IMR-90 (cell line): ENCODE results near the gene ENPP6. TPM values are rescaled to one million over a fixed set of nuclear protein-coding genes. Genes with fewer than 3 reads are reported as not detected.

Source experiments
- ATAC-seq: fragments of 200-7000 bp; cut with Tn5 transposase; 2 replicates; pipeline ENCODE4 v1.9.1; 2020; ENCODE audit warnings: low read depth, mild to moderate bottlenecking, moderate library complexity
- BruUV-seq: library from RNA; stranded (reverse); fragments of 400-500 nt; replicated peaks from 2 replicates; lab custom pipeline; 2021; lab: Mats Ljungman, UMichigan
- CTCF ChIA-PET: fragments of 300-600 bp; formaldehyde crosslinking; extraction: SDS; loops from one replicate; lab custom pipeline; 2021; ENCODE audit warnings: antibody characterized with exemption; lab: Yijun Ruan, JAX
- POLR2A ChIA-PET: fragments of 300-600 bp; sonication (Branson Sonifier 250); formaldehyde crosslinking; loops from one replicate; lab custom pipeline; 2022; ENCODE audit warnings: antibody characterized with exemption; ENCODE audit not compliant: unreplicated experiment; lab: Charles Lee
- DNase-seq: peaks from one replicate; pipeline ENCODE4 v3.0.0; 2013
- H2AFZ ChIP-seq: replicated peaks from 2 replicates; pipeline ENCODE3; 2013; ENCODE audit warnings: low read length, mild to moderate bottlenecking; ENCODE audit not compliant: poor library complexity
- H2AK5ac ChIP-seq: 2 replicates; pipeline ENCODE4 v1.6.1; 2013; ENCODE audit warnings: low read depth, low read length, inconsistent platforms
- H2AK9ac ChIP-seq: replicated peaks from 2 replicates; pipeline ENCODE3; 2013; ENCODE audit warnings: mild to moderate bottlenecking, low read depth, low read length, moderate library complexity; ENCODE audit not compliant: poor library complexity
- H2BK120ac ChIP-seq: 2 replicates; pipeline ENCODE4 v1.6.1; 2013; ENCODE audit warnings: low read depth, low read length, inconsistent platforms
- H2BK15ac ChIP-seq: 3 replicates; pipeline ENCODE4 v1.6.1; 2013; ENCODE audit warnings: low read depth, low read length, inconsistent platforms
- H2BK20ac ChIP-seq: 2 replicates; pipeline ENCODE4 v1.6.1; 2013; ENCODE audit warnings: low read depth, mild to moderate bottlenecking, inconsistent platforms, low read length, moderate library complexity
- H2BK5ac ChIP-seq: 2 replicates; pipeline ENCODE4 v1.6.1; 2013; ENCODE audit warnings: mild to moderate bottlenecking, low read depth, low read length, inconsistent platforms; ENCODE audit not compliant: poor library complexity, severe bottlenecking
- H3K14ac ChIP-seq: replicated peaks from 2 replicates; pipeline ENCODE4 v1.6.1; 2013; ENCODE audit warnings: low read depth, low read length, inconsistent platforms
- H3K18ac ChIP-seq: 2 replicates; pipeline ENCODE4 v1.6.1; 2013; ENCODE audit warnings: low read depth, low read length, control low read depth
- H3K23ac ChIP-seq: 2 replicates; pipeline ENCODE4 v1.6.1; 2013; ENCODE audit warnings: low read depth, low read length, inconsistent platforms
- H3K27ac ChIP-seq: 2 replicates; pipeline ENCODE4 v1.5.1; 2013; ENCODE audit warnings: mild to moderate bottlenecking, control low read depth, low read length; ENCODE audit not compliant: insufficient read depth
- H3K27me3 ChIP-seq: 2 replicates; pipeline ENCODE4 v1.6.1; 2013; ENCODE audit warnings: low read length; ENCODE audit not compliant: control insufficient read depth, insufficient read depth
- H3K36me3 ChIP-seq: 2 replicates; pipeline ENCODE4 v1.6.1; 2013; ENCODE audit warnings: low read length, mixed read lengths; ENCODE audit not compliant: control insufficient read depth, insufficient read depth
- H3K4ac ChIP-seq: 2 replicates; pipeline ENCODE4 v1.6.1; 2013; ENCODE audit warnings: low read depth, low read length, inconsistent platforms
- H3K4me1 ChIP-seq: 2 replicates; pipeline ENCODE4 v1.6.1; 2013; ENCODE audit warnings: low read length, mixed read lengths; ENCODE audit not compliant: control insufficient read depth, insufficient read depth
- H3K4me2 ChIP-seq: 2 replicates; pipeline ENCODE4 v1.6.1; 2013; ENCODE audit warnings: low read depth, mild to moderate bottlenecking, control low read depth, low read length, moderate library complexity
- H3K4me3 ChIP-seq: 2 replicates; pipeline ENCODE4 v1.5.1; 2013; ENCODE audit warnings: low read depth, mild to moderate bottlenecking, control low read depth, low read length, moderate library complexity; ENCODE audit not compliant: insufficient read depth
- H3K56ac ChIP-seq: 2 replicates; pipeline ENCODE4 v1.6.1; 2013; ENCODE audit warnings: low read length, inconsistent platforms; ENCODE audit not compliant: insufficient read depth; ENCODE audit errors: extremely low read depth
- H3K79me1 ChIP-seq, 2 experiments: 2 replicates each; pipeline ENCODE4 v1.6.1; 2013; ENCODE audit warnings: low read length in 2 of 2, inconsistent platforms in 1 of 2, low read depth in 1 of 2
- H3K9ac ChIP-seq: 2 replicates; pipeline ENCODE4 v1.6.1; 2013; ENCODE audit warnings: low read depth, low read length, control low read depth
- H3K9me1 ChIP-seq: 2 replicates; pipeline ENCODE4 v1.6.1; 2013; ENCODE audit warnings: low read length, inconsistent platforms; ENCODE audit not compliant: insufficient read depth
- H3K9me3 ChIP-seq: 2 replicates; pipeline ENCODE4 v1.6.1; 2013; ENCODE audit warnings: low read length; ENCODE audit not compliant: control insufficient read depth, insufficient read depth
- H4K20me1 ChIP-seq: 2 replicates; pipeline ENCODE4 v1.6.1; 2013; ENCODE audit warnings: low read length, inconsistent platforms; ENCODE audit not compliant: insufficient read depth
- H4K5ac ChIP-seq: 2 replicates; pipeline ENCODE4 v1.6.1; 2013; ENCODE audit warnings: mild to moderate bottlenecking, low read depth, low read length, control low read depth
- H4K8ac ChIP-seq, 2 experiments: 2 replicates each; pipeline ENCODE4 v1.6.1; 2013; ENCODE audit warnings: low read depth in 2 of 2, low read length in 2 of 2, control low read depth in 1 of 2, inconsistent platforms in 1 of 2
- H4K91ac ChIP-seq: 2 replicates; pipeline ENCODE4 v1.6.1; 2013; ENCODE audit warnings: low read depth, low read length, inconsistent platforms; ENCODE audit not compliant: insufficient read depth
- BHLHE40 ChIP-seq: fragments of 150-350 bp; IDR thresholded peaks from 2 replicates; pipeline ENCODE4 v1.6.1; 2016; ENCODE audit warnings: mild to moderate bottlenecking, low read depth, low read length
- CEBPB ChIP-seq: IDR thresholded peaks from 2 replicates; pipeline ENCODE4 v1.6.1; 2012; ENCODE audit warnings: low read depth, low read length, improper control_type of control experiment
- CHD1 ChIP-seq: IDR thresholded peaks from 2 replicates; pipeline ENCODE4 v1.6.1; 2012; ENCODE audit warnings: low read depth, low read length, improper control_type of control experiment
- FOS ChIP-seq: fragments of 150-350 bp; IDR thresholded peaks from 2 replicates; pipeline ENCODE4 v1.6.1; 2016; ENCODE audit warnings: low read depth, low read length
- MAFK ChIP-seq: IDR thresholded peaks from 2 replicates; pipeline ENCODE4 v1.6.1; 2012; ENCODE audit warnings: low read depth, low read length, improper control_type of control experiment
- MAZ ChIP-seq: IDR thresholded peaks from 2 replicates; pipeline ENCODE4 v1.6.1; 2012; ENCODE audit warnings: low read depth, mild to moderate bottlenecking, low read length, improper control_type of control experiment, moderate library complexity, borderline replicate concordance
- MXI1 ChIP-seq: IDR thresholded peaks from 2 replicates; pipeline ENCODE4 v1.6.1; 2012; ENCODE audit warnings: low read depth, mild to moderate bottlenecking, low read length, moderate library complexity, borderline replicate concordance
- NFE2L2 ChIP-seq: fragments of 150-350 bp; IDR thresholded peaks from 2 replicates; pipeline ENCODE4 v1.6.1; 2016; ENCODE audit warnings: low read depth, mild to moderate bottlenecking, low read length
- POLR2A ChIP-seq: IDR thresholded peaks from 2 replicates; pipeline ENCODE4 v1.6.1; 2012; ENCODE audit warnings: mild to moderate bottlenecking, low read depth, low read length
- RAD21 ChIP-seq: IDR thresholded peaks from 2 replicates; pipeline ENCODE4 v1.6.1; 2012; ENCODE audit warnings: low read length, improper control_type of control experiment
- RCOR1 ChIP-seq: IDR thresholded peaks from 2 replicates; pipeline ENCODE4 v1.6.1; 2012; ENCODE audit warnings: mild to moderate bottlenecking, low read length, improper control_type of control experiment; ENCODE audit not compliant: insufficient replicate concordance
- RFX5 ChIP-seq: IDR thresholded peaks from 2 replicates; pipeline ENCODE4 v1.8.0; 2012; ENCODE audit warnings: low read depth, mild to moderate bottlenecking, low read length, moderate library complexity
- SMC3 ChIP-seq: fragments of 150-350 bp; IDR thresholded peaks from 2 replicates; pipeline ENCODE4 v1.6.1; 2016; ENCODE audit warnings: low read depth, mild to moderate bottlenecking, antibody characterized with exemption, low read length, moderate library complexity
- WGBS, 2 experiments: methylation state at CpG; one replicate each; pipeline versions ENCODE4 v1.1.5 to v1.1.7; 2013; ENCODE audit warnings: missing lambda C conversion rate in 2 of 2; ENCODE audit not compliant: insufficient read length in 1 of 2; ENCODE audit errors: extremely low coverage in 2 of 2; 5-methylcytosine and 5-hydroxymethylcytosine counted together
- dilution Hi-C: fragments of 300-500 bp; cut with HindIII; formaldehyde crosslinking; loops from one replicate; pipeline ENCODE4 v1.14.3; 2018; ENCODE audit warnings: low sequenced_read_pairs; ENCODE audit not compliant: unreplicated experiment
- in situ Hi-C: fragments of 300-500 bp; cut with MboI; formaldehyde crosslinking; loops from 3 replicates; pipeline ENCODE4 v1.14.3; 2019; ENCODE audit warnings: low sequenced_read_pairs, inconsistent platforms, mixed read lengths
- intact Hi-C: fragments of 100-400 bp; cut with micrococcal nuclease; formaldehyde crosslinking; loops from 2 replicates; pipeline ENCODE4 v1.10.0; 2022
- polyA plus RNA-seq, 3 experiments: library from polyadenylated mRNA; depleted of rRNA; stranded (reverse); fragments of >200 nt; gene quantifications; 2 replicates each; pipeline ENCODE4 v1.2.3, GENCODE V29; 2012; ENCODE audit warnings: low replicate concordance in 1 of 3
- total RNA-seq: library from RNA; depleted of rRNA; stranded (reverse); fragments of >200 nt; gene quantifications from 2 replicates; pipeline ENCODE4 v1.2.3, GENCODE V29; 2012
- TF ChIP-seq, protein P1 (sequence below): fragments of 150-350 bp; IDR thresholded peaks from 2 replicates; pipeline ENCODE4 v1.6.1; 2017; ENCODE audit warnings: mild to moderate bottlenecking, antibody characterized with exemption, low read length, low read depth
- TF ChIP-seq, protein P2 (sequence below): fragments of 150-350 bp; IDR thresholded peaks from 2 replicates; pipeline ENCODE4 v1.6.1; 2016; ENCODE audit warnings: low read depth, mild to moderate bottlenecking, low read length, moderate library complexity, borderline replicate concordance
- TF ChIP-seq, protein P3 (sequence below): conservative IDR thresholded peaks from 2 replicates; pipeline ENCODE4 v1.5.1; 2012; ENCODE audit warnings: mild to moderate bottlenecking, low read depth, low read length, improper control_type of control experiment

The ENPP6 gene
- total and polyA plus RNA-seq, 2 of the 4 experiments (the other 2 are of a cell fraction) = not detected

DNA sequence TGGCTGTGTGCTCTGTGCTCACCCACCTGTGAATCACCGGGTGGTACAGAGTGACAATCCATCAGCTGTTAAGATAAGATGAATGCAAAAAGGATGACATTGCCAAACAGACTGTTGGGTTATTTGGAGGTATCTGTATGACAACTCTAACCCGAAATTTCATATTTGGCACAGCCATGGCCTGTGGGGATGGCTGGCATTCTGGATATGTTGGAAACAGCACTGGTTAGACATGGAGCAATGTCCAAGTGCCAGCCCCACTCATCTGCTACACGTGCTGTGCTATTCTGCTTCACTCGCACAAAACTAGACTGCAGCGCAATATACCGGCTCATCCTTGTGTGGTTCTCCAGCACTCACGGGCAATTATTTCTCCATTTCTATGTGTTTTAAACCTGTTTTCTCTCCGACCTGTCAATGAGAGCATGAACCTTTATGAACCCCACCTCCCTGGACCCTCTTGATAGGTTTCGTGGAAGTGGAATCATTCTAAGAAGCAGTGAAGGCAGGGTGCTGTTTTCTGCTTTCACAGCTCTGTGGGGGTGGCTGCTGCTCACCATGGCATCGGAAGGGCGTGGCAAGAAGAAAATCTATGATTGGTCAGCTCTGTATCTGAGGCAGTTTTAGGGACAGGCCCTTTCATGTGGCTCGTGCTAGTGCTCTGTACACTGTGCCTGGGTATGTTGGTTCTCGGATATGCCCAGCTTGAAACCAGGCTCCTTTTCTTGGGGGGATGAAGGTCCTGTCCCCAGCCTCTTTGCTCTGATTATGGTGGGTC is 94.9 kb downstream of the ENPP6 start:
- dilution Hi-C loops = no loop called here
- Histone ChIP-seq H3K4me3 (no peak overlapping the region), H2BK5ac (no peak overlapping the region), H2BK120ac (no peak overlapping the region), H2BK15ac (no peak overlapping the region), H4K5ac (no peak overlapping the region), H2AK5ac (no peak overlapping the region), H2AK9ac (no peak overlapping the region), H3K4ac (no peak overlapping the region), H4K8ac (no peak overlapping the region), H2BK20ac (no peak overlapping the region), H4K91ac (no peak overlapping the region), H3K18ac (no peak overlapping the region), H3K36me3 (no peaks in the 10 kb centered on the region), H3K4me2 (no peak overlapping the region), H4K20me1 (no peaks in the 10 kb centered on the region), H3K27me3 (peaks cover under 1% of the 10 kb centered on the region; the same call in 1 of the 2 replicates), H3K79me1 (no peaks in the 10 kb centered on the region), H3K23ac (no peak overlapping the region), H3K27ac (no peak overlapping the region), H3K9me3 (no peaks in the 10 kb centered on the region), H3K56ac (no peak overlapping the region), H2AFZ (no peak overlapping the region), H3K14ac (no peak overlapping the region), H3K9me1 (no peaks in the 10 kb centered on the region), H3K9ac (no peak overlapping the region), H3K4me1 (no peaks in the 10 kb centered on the region)
- BruUV-seq = no TSS peak
- DNase-seq = no peak
- in situ Hi-C loops = no loop called here
- CTCF ChIA-PET = no interaction called here
- TF ChIP-seq MAZ (no peak), CHD1 (no peak), CEBPB (no peak), RFX5 (no peak), MXI1 (no peak), MAFK (no peak), BHLHE40 (no peak), POLR2A (no peak), FOS (no peak), SMC3 (no peak), RAD21 (no peak), NFE2L2 (no peak), RCOR1 (no peak)
- TF ChIP-seq, protein P1, sequence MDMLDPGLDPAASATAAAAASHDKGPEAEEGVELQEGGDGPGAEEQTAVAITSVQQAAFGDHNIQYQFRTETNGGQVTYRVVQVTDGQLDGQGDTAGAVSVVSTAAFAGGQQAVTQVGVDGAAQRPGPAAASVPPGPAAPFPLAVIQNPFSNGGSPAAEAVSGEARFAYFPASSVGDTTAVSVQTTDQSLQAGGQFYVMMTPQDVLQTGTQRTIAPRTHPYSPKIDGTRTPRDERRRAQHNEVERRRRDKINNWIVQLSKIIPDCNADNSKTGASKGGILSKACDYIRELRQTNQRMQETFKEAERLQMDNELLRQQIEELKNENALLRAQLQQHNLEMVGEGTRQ = no peak
- TF ChIP-seq, protein P2, sequence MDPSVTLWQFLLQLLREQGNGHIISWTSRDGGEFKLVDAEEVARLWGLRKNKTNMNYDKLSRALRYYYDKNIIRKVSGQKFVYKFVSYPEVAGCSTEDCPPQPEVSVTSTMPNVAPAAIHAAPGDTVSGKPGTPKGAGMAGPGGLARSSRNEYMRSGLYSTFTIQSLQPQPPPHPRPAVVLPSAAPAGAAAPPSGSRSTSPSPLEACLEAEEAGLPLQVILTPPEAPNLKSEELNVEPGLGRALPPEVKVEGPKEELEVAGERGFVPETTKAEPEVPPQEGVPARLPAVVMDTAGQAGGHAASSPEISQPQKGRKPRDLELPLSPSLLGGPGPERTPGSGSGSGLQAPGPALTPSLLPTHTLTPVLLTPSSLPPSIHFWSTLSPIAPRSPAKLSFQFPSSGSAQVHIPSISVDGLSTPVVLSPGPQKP = no peak
- TF ChIP-seq, protein P3, sequence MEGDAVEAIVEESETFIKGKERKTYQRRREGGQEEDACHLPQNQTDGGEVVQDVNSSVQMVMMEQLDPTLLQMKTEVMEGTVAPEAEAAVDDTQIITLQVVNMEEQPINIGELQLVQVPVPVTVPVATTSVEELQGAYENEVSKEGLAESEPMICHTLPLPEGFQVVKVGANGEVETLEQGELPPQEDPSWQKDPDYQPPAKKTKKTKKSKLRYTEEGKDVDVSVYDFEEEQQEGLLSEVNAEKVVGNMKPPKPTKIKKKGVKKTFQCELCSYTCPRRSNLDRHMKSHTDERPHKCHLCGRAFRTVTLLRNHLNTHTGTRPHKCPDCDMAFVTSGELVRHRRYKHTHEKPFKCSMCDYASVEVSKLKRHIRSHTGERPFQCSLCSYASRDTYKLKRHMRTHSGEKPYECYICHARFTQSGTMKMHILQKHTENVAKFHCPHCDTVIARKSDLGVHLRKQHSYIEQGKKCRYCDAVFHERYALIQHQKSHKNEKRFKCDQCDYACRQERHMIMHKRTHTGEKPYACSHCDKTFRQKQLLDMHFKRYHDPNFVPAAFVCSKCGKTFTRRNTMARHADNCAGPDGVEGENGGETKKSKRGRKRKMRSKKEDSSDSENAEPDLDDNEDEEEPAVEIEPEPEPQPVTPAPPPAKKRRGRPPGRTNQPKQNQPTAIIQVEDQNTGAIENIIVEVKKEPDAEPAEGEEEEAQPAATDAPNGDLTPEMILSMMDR = no peak
- POLR2A ChIA-PET = no interaction called here
- WGBS, 2 experiments = 57% methylated on average over 3 of the region's 13 CpGs; no CpG with 5 or more reads in 1 of the 2 experiments
- ATAC-seq = no peak
- intact Hi-C loops = no loop called here
